Glutamatergic neuron (in vitro differentiated cells): ENCODE measurements around the gene MGST2. TPM values are rescaled to one million over a fixed set of nuclear protein-coding genes. Genes with fewer than 3 reads are reported as not detected.

Experiments
- DNase-seq: peaks from one replicate; pipeline ENCODE4 v3.0.0; 2022
- H3K27ac Mint-ChIP-seq: one replicate; pipeline ENCODE4 v1.8.0; 2020; ENCODE audit warnings: mild to moderate bottlenecking, mixed read lengths, inconsistent platforms; ENCODE audit not compliant: unreplicated experiment
- H3K27me3 Mint-ChIP-seq: one replicate; pipeline ENCODE4 v1.8.0; 2020; ENCODE audit warnings: mild to moderate bottlenecking, moderate library complexity, mixed read lengths, inconsistent platforms; ENCODE audit not compliant: unreplicated experiment
- H3K36me3 Mint-ChIP-seq: one replicate; pipeline ENCODE4 v1.8.0; 2020; ENCODE audit warnings: mild to moderate bottlenecking, mixed read lengths, inconsistent platforms; ENCODE audit not compliant: unreplicated experiment
- H3K4me1 Mint-ChIP-seq: one replicate; pipeline ENCODE4 v1.8.0; 2020; ENCODE audit warnings: mild to moderate bottlenecking, low read depth, mixed read lengths, inconsistent platforms; ENCODE audit not compliant: unreplicated experiment
- H3K4me3 Mint-ChIP-seq: one replicate; pipeline ENCODE4 v1.8.0; 2020; ENCODE audit warnings: mild to moderate bottlenecking, mixed read lengths, inconsistent platforms; ENCODE audit not compliant: unreplicated experiment
- H3K9me3 Mint-ChIP-seq: one replicate; pipeline ENCODE4 v1.8.0; 2020; ENCODE audit warnings: mild to moderate bottlenecking, moderate library complexity, mixed read lengths, inconsistent platforms; ENCODE audit not compliant: unreplicated experiment
- CTCF ChIP-seq: fragments of 200-600 bp; sonication (generic); IDR thresholded peaks from one replicate; pipeline ENCODE4 v1.5.0; 2021; ENCODE audit not compliant: partially characterized antibody, unreplicated experiment
- total RNA-seq: library from RNA; stranded (reverse); fragmentation: NEBNext Ultra II Directional; extraction: Animal tissue kit (Norgen Biotek cat#: 25700); gene quantifications from one replicate; pipeline ENCODE4 v1.2.1, GENCODE V29; 2021; ENCODE audit not compliant: unreplicated experiment

Gene MGST2
- total RNA-seq, 1 donor from 2014 or later: 6.9 TPM

- H3K27ac Mint-ChIP-seq: peak overlapping the region; percentile 18
- no peak for TF ChIP-seq CTCF
Measured at GRCh38 chr4:139745111-139745639, 79.6 kb downstream of the MGST2 start.

GRCh38 chr4:139746431-139747171 lies 81.0 kb downstream of the MGST2 start:
- Mint-ChIP-seq H3K27me3 (peaks cover 2% of the 10 kb centered on the region), H3K36me3 (no peaks in the 10 kb centered on the region), H3K27ac (peak overlapping the region; percentile 95), H3K4me1 (peaks cover 37% of the 10 kb centered on the region), H3K4me3 (peak overlapping the region; percentile 73), H3K9me3 (peaks cover 10% of the 10 kb centered on the region)
- TF ChIP-seq CTCF: no peak
- DNase-seq: no peak

More at GRCh38 chr4:139745111-139745639, 79.6 kb downstream of the MGST2 start:
- peaks cover 15% of the 10 kb centered on the region for H3K9me3 Mint-ChIP-seq
- H3K4me1 Mint-ChIP-seq: peaks cover 46% of the 10 kb centered on the region
- no peak overlapping the region for H3K4me3 Mint-ChIP-seq
- no peaks in the 10 kb centered on the region for H3K36me3 Mint-ChIP-seq
- no peak for DNase-seq
- peaks cover 5% of the 10 kb centered on the region for H3K27me3 Mint-ChIP-seq

DNA sequence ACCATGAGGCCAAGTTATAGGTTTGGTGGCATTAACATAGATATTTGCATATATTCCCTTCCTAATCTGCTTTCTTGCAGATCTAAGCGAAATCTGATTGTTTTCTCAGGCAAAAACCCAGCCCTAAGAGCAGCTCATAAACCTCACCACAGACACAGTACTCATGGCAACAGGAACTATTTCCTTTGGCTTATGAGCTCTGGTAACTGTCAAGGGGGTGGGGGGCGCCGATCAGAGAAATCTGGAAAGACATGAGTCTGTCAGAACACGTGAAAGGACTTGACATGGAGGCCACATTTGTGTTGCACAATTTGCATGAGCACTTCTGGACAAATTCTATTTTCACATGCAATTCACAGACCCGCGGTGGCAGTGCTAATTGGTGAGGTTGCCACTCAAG lies 83.7 kb downstream of the MGST2 start:
- Mint-ChIP-seq H3K4me1 (peaks cover 29% of the 10 kb centered on the region), H3K4me3 (no peak overlapping the region), H3K27ac (no peak overlapping the region), H3K27me3 (peaks cover 1% of the 10 kb centered on the region), H3K9me3 (peaks cover 2% of the 10 kb centered on the region), H3K36me3 (no peaks in the 10 kb centered on the region)
- no peak for TF ChIP-seq CTCF
- DNase-seq: no peak

- TF ChIP-seq CTCF: no peak
Measured at GRCh38 chr4:139749835-139750498, 84.3 kb downstream of the MGST2 start.

DNA sequence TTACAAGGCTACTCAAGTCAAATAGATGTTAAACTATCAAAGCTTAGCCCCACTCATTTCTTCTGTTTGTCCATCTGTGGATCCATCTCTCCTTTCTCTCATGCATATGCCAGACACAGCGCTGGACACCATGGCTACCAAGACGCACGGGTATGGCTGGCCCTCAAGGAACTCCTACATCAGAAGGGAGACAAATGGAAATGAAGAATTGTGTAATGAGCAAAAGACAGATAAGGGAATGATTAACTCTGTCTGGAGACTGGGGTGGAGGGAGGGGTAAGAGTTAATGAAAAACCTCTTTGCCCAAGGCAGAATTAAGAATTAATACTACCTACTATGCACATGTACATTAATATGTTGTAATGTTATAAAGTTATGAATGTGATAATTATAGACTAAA lies 88.1 kb downstream of the MGST2 start:
- TF ChIP-seq CTCF: no peak
- H3K9me3 Mint-ChIP-seq: peaks cover 6% of the 10 kb centered on the region
- no peak for DNase-seq
- peaks cover 12% of the 10 kb centered on the region for H3K27me3 Mint-ChIP-seq
- no peak overlapping the region for H3K27ac Mint-ChIP-seq
- H3K36me3 Mint-ChIP-seq: peaks cover 5% of the 10 kb centered on the region
- H3K4me1 Mint-ChIP-seq: peaks cover 25% of the 10 kb centered on the region
- no peak overlapping the region for H3K4me3 Mint-ChIP-seq

More at GRCh38 chr4:139749835-139750498, 84.3 kb downstream of the MGST2 start:
- Mint-ChIP-seq H3K4me1 (peaks cover 26% of the 10 kb centered on the region), H3K27me3 (peaks cover 1% of the 10 kb centered on the region), H3K9me3 (peaks cover 2% of the 10 kb centered on the region), H3K27ac (no peak overlapping the region), H3K36me3 (no peaks in the 10 kb centered on the region), H3K4me3 (no peak overlapping the region)
- DNase-seq: no peak
